ENCODE measurements around the gene TRIM41.
"Not testable (repeated sequence)": the region's sequence is repeated elsewhere in the genome, so short reads cannot be mapped to it uniquely, and the experiment has no call there.

The TRIM41 gene

GRCh38 chr5:181271081-181271480, 48.0 kb downstream of the TRIM41 start:
- Histone ChIP-seq H3K27ac (ENCODE audit: insufficient read depth, low read length, poor library complexity, severe bottlenecking) (no peak overlapping the region), H3K4me3 (ENCODE audit: insufficient read depth, low read depth, low read length, poor library complexity, severe bottlenecking) (no peak overlapping the region), H3K9me3 (ENCODE audit: control insufficient read depth, low read length) (no peaks in the 10 kb centered on the region), H3K4me1 (ENCODE audit: control insufficient read depth, insufficient read depth, low read length, poor library complexity, severe bottlenecking) (no peaks in the 10 kb centered on the region), H3K27me3 (replicated peaks; ENCODE audit: control insufficient read depth, insufficient read depth, low read length, poor library complexity, severe bottlenecking) (no peaks in the 10 kb centered on the region), H3K36me3 (ENCODE audit: control insufficient read depth, insufficient read depth, low read length) (no peaks in the 10 kb centered on the region)
- DNase-seq, result no peak

- not testable (repeated sequence) for H3K36me3 ChIP-seq (ENCODE audit: control insufficient read depth, insufficient read depth, low read length); H3K9me3 ChIP-seq (ENCODE audit: control insufficient read depth, low read length); H3K27ac ChIP-seq (ENCODE audit: insufficient read depth, low read length, poor library complexity, severe bottlenecking); H3K27me3 ChIP-seq (replicated peaks; ENCODE audit: control insufficient read depth, insufficient read depth, low read length, poor library complexity, severe bottlenecking); H3K4me1 ChIP-seq (ENCODE audit: control insufficient read depth, insufficient read depth, low read length, poor library complexity, severe bottlenecking); H3K4me3 ChIP-seq (ENCODE audit: insufficient read depth, low read depth, low read length, poor library complexity, severe bottlenecking); DNase-seq
Measured at GRCh38 chr5:181273433-181273744, 50.3 kb downstream of the TRIM41 start.

GRCh38 chr5:181280251-181280762, 57.2 kb downstream of the TRIM41 start:
- Histone ChIP-seq H3K4me1 (ENCODE audit: control insufficient read depth, insufficient read depth, low read length, poor library complexity, severe bottlenecking) (no peaks in the 10 kb centered on the region), H3K27me3 (replicated peaks; ENCODE audit: control insufficient read depth, insufficient read depth, low read length, poor library complexity, severe bottlenecking) (no peaks in the 10 kb centered on the region), H3K36me3 (ENCODE audit: control insufficient read depth, insufficient read depth, low read length) (no peaks in the 10 kb centered on the region), H3K9me3 (ENCODE audit: control insufficient read depth, low read length) (no peaks in the 10 kb centered on the region), H3K27ac (ENCODE audit: insufficient read depth, low read length, poor library complexity, severe bottlenecking) (no peak overlapping the region), H3K4me3 (ENCODE audit: insufficient read depth, low read depth, low read length, poor library complexity, severe bottlenecking) (no peak overlapping the region)
- no peak for DNase-seq

- Histone ChIP-seq H3K27ac (ENCODE audit: insufficient read depth, low read length, poor library complexity, severe bottlenecking) (no peak overlapping the region), H3K27me3 (replicated peaks; ENCODE audit: control insufficient read depth, insufficient read depth, low read length, poor library complexity, severe bottlenecking) (no peaks in the 10 kb centered on the region), H3K9me3 (ENCODE audit: control insufficient read depth, low read length) (no peaks in the 10 kb centered on the region), H3K36me3 (ENCODE audit: control insufficient read depth, insufficient read depth, low read length) (no peaks in the 10 kb centered on the region), H3K4me1 (ENCODE audit: control insufficient read depth, insufficient read depth, low read length, poor library complexity, severe bottlenecking) (no peaks in the 10 kb centered on the region), H3K4me3 (ENCODE audit: insufficient read depth, low read depth, low read length, poor library complexity, severe bottlenecking) (no peak overlapping the region)
- no peak for DNase-seq
Measured at GRCh38 chr5:181281077-181281983, 58.2 kb downstream of the TRIM41 start.

- Histone ChIP-seq H3K4me1 (ENCODE audit: control insufficient read depth, insufficient read depth, low read length, poor library complexity, severe bottlenecking) (no peaks in the 10 kb centered on the region), H3K27me3 (replicated peaks; ENCODE audit: control insufficient read depth, insufficient read depth, low read length, poor library complexity, severe bottlenecking) (no peaks in the 10 kb centered on the region), H3K9me3 (ENCODE audit: control insufficient read depth, low read length) (no peaks in the 10 kb centered on the region), H3K36me3 (ENCODE audit: control insufficient read depth, insufficient read depth, low read length) (no peaks in the 10 kb centered on the region), H3K27ac (ENCODE audit: insufficient read depth, low read length, poor library complexity, severe bottlenecking) (no peak overlapping the region), H3K4me3 (ENCODE audit: insufficient read depth, low read depth, low read length, poor library complexity, severe bottlenecking) (no peak overlapping the region)
- no peak for DNase-seq
Measured at GRCh38 chr5:181281984-181282316, 58.9 kb downstream of the TRIM41 start.

GRCh38 chr5:181282415-181282814, 59.3 kb downstream of the TRIM41 start:
- H3K27me3 ChIP-seq (replicated peaks; ENCODE audit: control insufficient read depth, insufficient read depth, low read length, poor library complexity, severe bottlenecking); H3K27ac ChIP-seq (ENCODE audit: insufficient read depth, low read length, poor library complexity, severe bottlenecking); H3K36me3 ChIP-seq (ENCODE audit: control insufficient read depth, insufficient read depth, low read length); H3K9me3 ChIP-seq (ENCODE audit: control insufficient read depth, low read length); H3K4me3 ChIP-seq (ENCODE audit: insufficient read depth, low read depth, low read length, poor library complexity, severe bottlenecking); H3K4me1 ChIP-seq (ENCODE audit: control insufficient read depth, insufficient read depth, low read length, poor library complexity, severe bottlenecking); DNase-seq: not testable (repeated sequence)

GRCh38 chr5:181282874-181283273, 59.8 kb downstream of the TRIM41 start:
- H3K27ac ChIP-seq (ENCODE audit: insufficient read depth, low read length, poor library complexity, severe bottlenecking), result no peak overlapping the region
- H3K36me3 ChIP-seq (ENCODE audit: control insufficient read depth, insufficient read depth, low read length), result no peaks in the 10 kb centered on the region
- no peaks in the 10 kb centered on the region for H3K27me3 ChIP-seq (replicated peaks; ENCODE audit: control insufficient read depth, insufficient read depth, low read length, poor library complexity, severe bottlenecking)
- H3K9me3 ChIP-seq (ENCODE audit: control insufficient read depth, low read length), result no peaks in the 10 kb centered on the region
- no peaks in the 10 kb centered on the region for H3K4me1 ChIP-seq (ENCODE audit: control insufficient read depth, insufficient read depth, low read length, poor library complexity, severe bottlenecking)
- H3K4me3 ChIP-seq (ENCODE audit: insufficient read depth, low read depth, low read length, poor library complexity, severe bottlenecking), result no peak overlapping the region
- no peak for DNase-seq

- no peaks in the 10 kb centered on the region for H3K4me1 ChIP-seq (ENCODE audit: control insufficient read depth, insufficient read depth, low read length, poor library complexity, severe bottlenecking)
- no peaks in the 10 kb centered on the region for H3K9me3 ChIP-seq (ENCODE audit: control insufficient read depth, low read length)
- no peaks in the 10 kb centered on the region for H3K36me3 ChIP-seq (ENCODE audit: control insufficient read depth, insufficient read depth, low read length)
- H3K27me3 ChIP-seq (replicated peaks; ENCODE audit: control insufficient read depth, insufficient read depth, low read length, poor library complexity, severe bottlenecking), result no peaks in the 10 kb centered on the region
- H3K4me3 ChIP-seq (ENCODE audit: insufficient read depth, low read depth, low read length, poor library complexity, severe bottlenecking), result no peak overlapping the region
- H3K27ac ChIP-seq (ENCODE audit: insufficient read depth, low read length, poor library complexity, severe bottlenecking), result no peak overlapping the region
- DNase-seq, result no peak
Measured at GRCh38 chr5:181283347-181283746, 60.3 kb downstream of the TRIM41 start.

- H3K4me1 ChIP-seq (ENCODE audit: control insufficient read depth, insufficient read depth, low read length, poor library complexity, severe bottlenecking); H3K9me3 ChIP-seq (ENCODE audit: control insufficient read depth, low read length); H3K36me3 ChIP-seq (ENCODE audit: control insufficient read depth, insufficient read depth, low read length); H3K4me3 ChIP-seq (ENCODE audit: insufficient read depth, low read depth, low read length, poor library complexity, severe bottlenecking); H3K27me3 ChIP-seq (replicated peaks; ENCODE audit: control insufficient read depth, insufficient read depth, low read length, poor library complexity, severe bottlenecking); DNase-seq; H3K27ac ChIP-seq (ENCODE audit: insufficient read depth, low read length, poor library complexity, severe bottlenecking): not testable (repeated sequence)
Measured at GRCh38 chr5:181283841-181284755, 61.0 kb downstream of the TRIM41 start.
